Vagina (tissue), 2 donors: ENCODE measurements around the gene BIN1.

Experiments used
- CTCF ChIP-seq, 3 experiments: fragments of 450-650 bp in 2 of 3; fragments of 200-600 bp in 1 of 3; sonication (generic) in 1 of 3; IDR thresholded peaks; one replicate each; pipeline ENCODE4 v1.5.1; 2017 to 2019; ENCODE audit warnings: antibody characterized with exemption in 3 of 3, mild to moderate bottlenecking in 2 of 3, moderate library complexity in 2 of 3
- POLR2A ChIP-seq, 2 donors: fragments of 450-650 bp; IDR thresholded peaks; one replicate each; pipeline ENCODE4 v1.6.1; 2017; ENCODE audit warnings: antibody characterized with exemption in 2 of 2, mild to moderate bottlenecking in 2 of 2, moderate library complexity in 2 of 2

- TF ChIP-seq CTCF (IDR thresholded peaks at IDR 0.05) (no peak), POLR2A (IDR thresholded peaks at IDR 0.05) (no peak)
Measured at GRCh38 chr2:127154396-127154795, 47.4 kb upstream of the BIN1 start.
